RCC 7860 (cell line): ENCODE results near the gene ARFGAP2.

Experiments
- DNase-seq: peaks from one replicate; pipeline ENCODE4 v3.0.0-alpha.2; 2015; ENCODE audit warnings: low spot score
- FAIRE-seq: peaks from 2 replicates; lab custom pipeline; 2012; peaks lifted over from hg19 to GRCh38; lab: Jason Lieb, UNC

ARFGAP2 gene

DNA sequence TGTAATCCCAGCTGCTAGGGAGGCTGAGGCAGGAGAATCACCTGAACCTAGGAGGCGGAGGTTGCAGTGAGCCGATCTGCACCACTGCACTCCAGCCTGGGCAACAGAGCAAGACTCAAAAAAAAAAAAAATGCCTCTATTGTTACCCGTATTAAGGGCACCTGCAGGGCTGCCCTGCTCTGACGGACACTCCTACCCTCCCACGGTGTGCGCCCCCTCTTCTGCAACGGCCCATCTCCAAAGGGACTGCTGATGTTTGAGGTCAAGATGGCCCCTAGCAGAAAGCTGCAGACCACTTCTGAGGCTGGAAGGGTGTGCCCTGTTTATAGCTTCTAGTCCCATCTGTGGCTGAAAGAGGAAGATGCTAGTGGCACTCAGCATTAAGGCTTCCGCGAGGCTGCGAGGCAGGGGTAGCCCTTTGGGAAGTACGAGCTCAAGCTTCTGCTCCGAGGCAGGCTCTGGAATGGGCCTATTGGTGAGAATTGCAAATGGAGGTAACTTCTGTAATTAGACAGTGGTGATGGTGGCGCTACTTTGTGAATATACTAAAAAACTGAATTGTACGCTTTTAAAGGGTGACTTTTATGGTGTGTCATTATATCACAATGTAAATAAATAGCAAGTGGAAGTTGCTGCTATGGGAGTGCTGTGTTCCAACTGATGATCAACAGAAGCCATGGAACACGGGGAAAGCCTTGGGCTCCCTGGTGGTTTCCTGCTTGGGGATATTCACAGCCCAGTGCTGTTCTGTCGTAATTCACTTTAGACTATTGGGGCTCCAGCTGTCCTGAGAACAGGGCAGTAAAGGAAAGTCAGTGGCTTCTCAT is 24.3 kb downstream of the ARFGAP2 start:
- FAIRE-seq, result no peak
- DNase-seq, result no peak

DNA sequence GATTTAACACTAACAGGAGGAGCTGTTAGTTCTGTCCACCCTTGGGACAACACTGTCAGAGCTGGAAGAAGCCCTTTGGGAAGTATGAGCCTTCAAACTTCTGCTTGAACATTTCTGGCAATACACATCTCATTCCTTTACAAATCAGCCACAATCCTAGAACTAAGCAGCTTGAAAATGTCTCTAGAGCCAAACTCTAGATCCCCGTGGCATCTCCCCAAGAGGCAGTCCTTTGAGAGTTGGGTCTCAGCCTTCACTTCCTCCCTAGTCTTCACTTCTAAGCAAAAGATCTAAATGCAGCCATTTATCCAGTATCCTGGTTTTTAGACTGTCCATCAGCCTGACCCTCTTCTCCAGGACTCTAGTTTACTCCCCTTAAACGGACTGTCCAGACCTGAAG is 26.9 kb downstream of the ARFGAP2 start:
- FAIRE-seq (no peak), DNase-seq (no peak)

DNA sequence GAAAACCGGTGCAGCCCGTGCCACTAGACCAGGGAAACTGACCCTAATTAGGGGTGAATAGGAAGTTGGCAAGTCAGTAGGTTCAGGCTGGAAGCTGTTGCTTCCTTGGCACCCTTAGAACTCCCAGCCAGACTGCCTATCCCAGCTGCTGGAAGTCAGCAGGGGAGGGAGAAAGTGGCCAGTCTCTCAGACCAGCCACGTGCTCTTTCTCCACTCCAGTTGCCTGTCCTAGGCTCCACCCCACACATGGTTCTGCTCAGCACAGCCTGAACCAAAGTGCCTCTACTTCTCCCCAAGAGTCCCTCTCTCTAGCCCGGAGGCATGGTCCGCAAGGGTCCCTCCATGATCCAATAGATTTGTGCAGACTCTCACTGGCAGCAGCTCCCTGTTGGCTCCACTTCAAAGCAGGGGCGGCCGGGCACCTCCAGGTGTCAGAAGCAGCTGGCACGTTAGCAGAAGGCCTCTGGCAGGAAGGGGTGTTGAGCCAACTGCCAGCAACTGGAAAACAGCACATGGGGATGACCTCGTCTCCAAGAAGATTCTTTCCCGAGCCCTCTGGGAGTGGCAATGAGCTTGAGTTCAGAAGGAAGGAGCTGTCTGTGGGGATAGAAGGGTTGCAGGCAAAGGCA is 27.7 kb downstream of the ARFGAP2 start:
- FAIRE-seq (no peak), DNase-seq (no peak)

DNA sequence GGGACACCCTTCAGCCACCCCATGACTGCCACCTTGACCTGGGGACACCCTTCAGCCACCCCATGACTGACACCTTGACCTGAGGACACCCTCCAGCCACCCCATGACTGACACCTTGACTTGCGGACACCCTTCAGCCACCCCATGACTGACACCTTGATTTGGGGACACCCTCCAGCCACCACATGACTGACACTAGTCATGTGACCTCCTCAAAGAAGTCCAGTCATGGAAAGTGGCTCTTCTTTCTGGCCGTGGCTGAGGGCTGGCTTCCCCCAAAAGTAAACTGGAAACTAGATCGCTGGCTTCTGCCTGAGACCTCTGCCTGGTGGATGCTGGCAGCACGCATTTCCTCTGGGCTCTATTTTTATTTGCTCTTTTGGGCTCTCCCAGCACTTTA is 28.4 kb downstream of the ARFGAP2 start:
- DNase-seq (no peak), FAIRE-seq (no peak)

DNA sequence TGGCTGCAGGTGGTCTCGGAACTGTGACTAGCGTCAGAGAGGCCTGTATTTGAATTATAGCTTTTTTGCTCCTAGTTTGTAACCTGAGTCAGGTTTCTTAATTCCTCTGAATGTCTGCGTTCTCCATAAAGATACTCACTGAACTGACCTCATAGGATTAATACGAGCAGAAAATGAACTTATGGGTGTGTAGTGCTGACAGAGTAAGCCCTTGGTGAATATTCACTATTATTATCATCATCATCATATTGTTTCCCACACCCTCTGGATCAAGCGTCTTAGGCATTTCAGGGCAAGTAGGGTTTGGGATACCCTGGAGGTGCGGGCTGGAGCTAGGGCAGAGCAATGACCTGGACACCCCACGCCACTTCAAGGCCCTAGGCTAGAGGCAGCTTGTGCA is 29.0 kb downstream of the ARFGAP2 start:
- DNase-seq (no peak), FAIRE-seq (no peak)

DNA sequence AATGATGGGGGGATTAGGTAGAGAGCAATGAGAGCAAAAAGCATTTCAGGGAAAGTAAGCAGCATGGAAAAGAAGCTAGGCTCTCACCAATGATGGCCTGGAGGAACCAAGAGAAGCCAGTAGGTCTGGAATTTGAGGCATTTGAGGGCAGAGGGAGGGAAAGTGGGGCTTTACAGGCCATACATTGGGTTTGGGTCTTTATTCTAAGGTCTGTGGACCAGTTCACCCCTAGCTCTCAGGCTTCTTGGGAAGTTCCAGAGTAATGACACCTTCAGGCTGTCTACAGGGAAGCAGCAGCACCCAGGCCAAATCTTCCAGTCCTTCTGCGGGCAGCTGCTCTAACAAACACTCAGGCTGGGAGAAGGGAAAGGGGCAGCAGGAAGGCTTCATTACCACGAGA is 29.4 kb downstream of the ARFGAP2 start:
- FAIRE-seq, result no peak

DNA sequence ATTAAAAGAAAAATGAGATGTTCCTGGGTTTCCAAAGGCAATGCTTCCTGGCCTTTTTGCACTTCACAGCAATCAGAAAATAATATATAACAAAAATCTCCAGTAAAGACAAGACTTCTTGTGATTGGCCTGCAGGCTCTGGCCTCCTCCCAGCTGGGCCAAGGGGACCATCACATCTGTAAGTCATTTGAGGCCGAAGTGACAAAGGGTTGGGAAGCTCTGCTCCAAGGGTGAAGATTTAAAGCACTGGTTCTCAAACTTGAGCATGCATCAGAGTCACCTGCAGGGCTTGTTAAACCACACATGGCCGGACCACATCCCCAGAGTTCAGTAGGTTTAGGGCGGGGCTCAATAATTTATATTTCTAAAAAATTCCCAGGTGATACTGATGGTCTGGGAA is 32.1 kb downstream of the ARFGAP2 start:
- DNase-seq (no peak), FAIRE-seq (no peak)

More for the DNA sequence above, 29.4 kb downstream of the ARFGAP2 start:
- no peak for DNase-seq

DNA sequence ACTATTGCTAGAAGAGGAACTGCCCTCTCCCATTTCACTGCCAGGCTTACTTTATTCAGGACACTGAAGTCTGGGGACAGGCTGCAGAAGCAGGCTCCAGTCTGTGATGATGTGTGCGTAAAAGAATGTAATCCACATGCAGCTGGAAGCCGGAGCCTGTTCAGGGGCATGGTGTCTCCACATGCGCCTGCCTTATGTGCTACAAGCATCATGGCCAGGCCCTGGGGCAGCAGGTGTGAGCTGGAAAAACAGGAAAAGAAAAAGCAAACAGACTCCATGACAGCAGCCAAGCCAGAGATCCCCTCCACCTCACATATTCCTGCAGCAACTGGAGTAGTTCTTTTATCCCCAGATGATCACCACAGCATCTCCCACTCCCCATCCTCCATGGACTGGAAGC is 33.4 kb downstream of the ARFGAP2 start:
- FAIRE-seq (no peak), DNase-seq (no peak)

DNA sequence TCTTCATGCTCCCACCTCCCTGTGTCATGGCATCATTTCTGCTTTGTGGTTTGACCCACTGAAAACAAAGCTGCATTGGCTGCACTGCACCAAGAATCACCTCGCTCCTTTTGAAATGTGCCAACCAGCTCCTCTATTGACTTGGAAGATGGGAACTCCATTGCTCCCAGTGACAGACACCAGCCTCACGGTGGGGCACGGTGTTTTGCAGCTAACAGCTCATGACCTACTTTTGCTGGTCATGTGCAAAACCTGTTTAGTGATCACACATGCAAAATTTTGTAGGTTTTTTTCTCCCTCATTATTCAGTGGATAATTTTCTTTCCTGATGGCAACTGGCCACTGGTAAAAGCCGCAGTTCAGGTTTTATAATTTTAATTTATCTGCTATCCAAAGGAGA is 36.8 kb downstream of the ARFGAP2 start:
- FAIRE-seq, result no peak
- DNase-seq, result no peak

DNA sequence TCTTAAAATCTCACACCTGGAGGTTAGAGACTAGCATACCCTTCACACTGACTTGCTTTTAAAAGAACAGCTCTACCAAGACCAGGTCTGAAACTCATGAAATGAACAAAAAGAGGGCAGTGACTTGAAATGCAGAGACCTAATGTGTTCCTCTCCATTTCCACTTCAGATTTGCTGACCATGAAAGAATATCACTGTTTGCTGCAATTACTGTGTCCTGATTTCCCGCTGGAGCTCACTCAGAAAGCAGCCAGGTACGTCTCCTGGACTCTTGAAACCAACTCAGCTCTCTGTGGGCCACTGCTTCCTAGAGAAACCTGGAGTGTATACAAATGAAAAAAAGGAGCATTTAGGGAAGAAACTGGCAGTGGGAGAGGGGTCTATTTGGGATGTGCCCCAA is 39.2 kb downstream of the ARFGAP2 start:
- FAIRE-seq (no peak), DNase-seq (no peak)

DNA sequence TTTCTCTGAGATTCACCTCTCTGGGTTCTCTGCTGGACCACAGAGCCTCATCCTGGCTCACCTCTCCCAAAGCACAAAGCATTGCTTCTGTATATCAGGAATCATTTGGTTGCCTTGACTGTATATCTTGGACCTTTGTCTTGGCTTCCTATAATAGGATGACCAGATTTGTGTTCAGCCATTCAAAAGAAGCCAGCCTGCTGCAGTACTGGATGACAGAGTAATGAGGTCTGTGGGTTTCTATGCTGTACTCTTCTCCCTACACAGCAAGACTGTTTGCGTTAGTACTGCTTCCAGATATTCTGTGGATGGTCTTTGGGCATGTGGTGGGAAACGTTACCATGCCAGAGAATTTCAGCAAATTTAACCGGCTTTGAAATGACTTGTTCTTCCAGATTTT is 39.8 kb downstream of the ARFGAP2 start:
- FAIRE-seq (no peak), DNase-seq (no peak)

DNA sequence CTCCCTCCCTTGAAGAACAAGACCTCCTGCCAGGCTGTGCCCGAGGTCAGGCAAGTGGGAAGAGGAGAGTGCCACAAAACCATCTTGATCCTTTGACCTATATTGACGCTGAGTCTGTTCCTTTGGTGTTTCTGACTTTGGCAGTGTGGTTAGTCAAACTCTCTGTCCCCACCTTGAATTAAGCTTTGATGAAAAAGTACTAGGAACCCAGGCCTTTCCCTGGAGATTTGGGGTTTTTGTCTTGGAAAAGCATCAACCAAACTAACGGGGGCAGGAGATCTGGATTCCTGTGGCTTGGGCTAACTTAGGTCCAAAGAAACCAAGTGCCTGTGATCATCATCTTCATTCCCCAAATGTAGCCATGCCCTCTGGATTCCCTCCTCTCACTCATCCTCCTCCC is 40.4 kb downstream of the ARFGAP2 start:
- no peak for DNase-seq
- no peak for FAIRE-seq

DNA sequence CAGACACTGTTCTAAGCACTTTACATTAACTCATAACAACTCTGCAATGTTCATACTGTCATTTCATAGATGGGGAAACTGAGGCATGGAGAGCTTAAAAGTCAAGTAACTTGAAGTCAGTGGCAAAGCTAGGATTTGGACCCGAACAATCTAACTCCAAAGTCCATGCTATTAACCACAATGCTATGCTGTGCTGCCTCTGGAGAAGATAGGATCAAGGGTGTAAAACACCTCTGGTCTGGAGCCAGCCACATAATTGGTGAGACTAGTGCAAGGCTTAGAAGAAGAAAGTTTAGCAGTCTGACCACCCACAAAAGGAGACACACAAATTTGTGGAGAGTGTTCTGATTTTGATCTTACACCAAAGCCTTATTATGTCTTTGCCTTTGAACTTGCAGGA is 43.7 kb downstream of the ARFGAP2 start:
- no peak for FAIRE-seq
- DNase-seq, result no peak

DNA sequence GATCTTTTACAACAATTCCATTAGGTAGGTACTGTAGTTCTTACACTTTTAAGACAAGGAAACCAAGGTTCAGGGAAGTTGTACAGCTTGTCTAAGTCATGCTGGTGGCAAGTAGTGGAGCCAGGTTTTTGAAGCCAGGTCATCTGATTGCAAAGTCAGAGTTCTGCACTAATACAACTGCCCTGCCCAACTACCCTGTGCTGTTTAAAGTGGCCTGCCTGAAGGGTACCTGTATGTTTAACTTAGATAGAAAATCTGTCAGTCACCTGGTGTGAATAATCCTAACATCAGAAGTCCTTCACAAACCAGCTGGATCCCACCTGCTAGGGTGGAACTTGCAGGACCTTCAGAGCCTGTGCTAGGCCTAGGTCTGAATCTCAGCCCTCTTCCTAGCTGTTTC is 44.2 kb downstream of the ARFGAP2 start:
- FAIRE-seq (no peak), DNase-seq (no peak)

DNA sequence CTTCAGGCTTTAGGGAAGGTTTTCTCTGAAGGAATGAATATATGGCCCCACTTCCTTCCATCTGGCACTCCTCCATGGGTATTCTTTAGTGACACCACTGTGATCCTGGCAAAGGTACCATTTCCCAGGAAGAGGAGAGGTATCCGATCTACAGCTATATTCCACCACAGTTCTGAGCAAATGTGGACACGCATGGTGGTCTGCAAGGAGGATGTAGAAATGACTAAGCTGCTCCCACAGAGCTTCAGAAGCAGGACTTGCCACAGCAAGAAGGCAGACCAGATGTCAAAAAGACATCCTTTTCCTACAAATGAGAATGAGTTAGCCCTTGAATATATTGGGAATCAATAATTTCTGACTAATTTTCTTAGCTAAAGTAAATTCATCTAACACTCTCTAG is 45.5 kb downstream of the ARFGAP2 start:
- FAIRE-seq (no peak), DNase-seq (no peak)

DNA sequence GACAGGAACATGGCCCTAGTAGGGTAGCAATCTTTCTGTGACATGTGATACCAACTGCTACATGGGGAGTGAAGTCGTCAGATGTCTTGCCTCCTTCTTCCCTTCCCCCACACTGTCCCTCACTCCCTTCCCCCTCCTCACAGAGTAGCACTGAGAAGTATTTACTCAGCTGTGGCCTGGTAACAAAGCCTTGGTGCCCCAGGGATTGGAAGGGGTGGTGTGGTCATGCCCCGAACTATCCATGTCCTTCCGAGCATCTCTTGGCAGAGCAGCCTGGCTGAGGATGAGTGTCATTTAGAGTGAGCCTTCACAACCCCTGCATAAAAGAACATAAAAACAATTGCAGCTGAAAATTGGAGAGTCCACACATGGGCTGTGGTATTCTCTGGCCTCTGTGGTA is 46.1 kb downstream of the ARFGAP2 start:
- DNase-seq, result no peak
- no peak for FAIRE-seq

DNA sequence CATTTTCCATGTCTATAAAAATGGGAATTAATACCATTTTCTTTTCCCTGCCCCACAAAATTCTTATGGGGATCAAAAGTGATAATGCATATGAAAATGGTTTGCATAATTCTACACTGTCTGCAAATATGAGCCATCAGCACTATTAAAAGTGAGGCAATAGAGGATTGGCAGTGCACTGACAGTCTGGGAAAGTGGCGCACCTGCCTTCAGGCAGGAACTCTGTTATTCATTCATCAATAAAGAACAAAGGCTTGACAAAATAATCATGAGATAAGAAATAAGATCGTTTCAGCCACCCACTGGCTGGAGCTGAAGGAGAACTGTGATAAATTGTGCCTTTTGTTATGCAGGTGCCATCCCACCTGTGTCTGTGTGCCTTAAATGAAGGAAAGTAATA is 49.5 kb downstream of the ARFGAP2 start:
- no peak for FAIRE-seq
- no peak for DNase-seq

DNA sequence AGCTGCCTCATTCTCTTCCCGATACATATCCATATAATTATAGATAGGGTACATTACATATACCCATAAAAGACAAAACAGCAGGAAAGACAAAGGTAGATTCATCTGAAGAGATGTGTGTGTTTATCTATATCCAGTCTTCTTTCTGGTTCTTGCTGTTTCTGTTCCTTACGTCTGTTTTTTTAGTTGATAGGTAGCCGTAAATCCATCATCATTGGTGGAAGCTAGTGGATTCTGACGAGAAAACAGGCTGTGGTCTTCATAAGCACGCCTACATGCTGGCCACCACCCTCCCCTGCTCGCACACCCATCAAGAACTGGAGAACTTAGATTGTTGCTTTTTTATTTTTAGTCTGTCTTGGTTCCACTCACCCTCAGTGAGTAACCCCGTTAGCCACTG is 51.6 kb downstream of the ARFGAP2 start:
- DNase-seq, result no peak
- FAIRE-seq, result no peak

DNA sequence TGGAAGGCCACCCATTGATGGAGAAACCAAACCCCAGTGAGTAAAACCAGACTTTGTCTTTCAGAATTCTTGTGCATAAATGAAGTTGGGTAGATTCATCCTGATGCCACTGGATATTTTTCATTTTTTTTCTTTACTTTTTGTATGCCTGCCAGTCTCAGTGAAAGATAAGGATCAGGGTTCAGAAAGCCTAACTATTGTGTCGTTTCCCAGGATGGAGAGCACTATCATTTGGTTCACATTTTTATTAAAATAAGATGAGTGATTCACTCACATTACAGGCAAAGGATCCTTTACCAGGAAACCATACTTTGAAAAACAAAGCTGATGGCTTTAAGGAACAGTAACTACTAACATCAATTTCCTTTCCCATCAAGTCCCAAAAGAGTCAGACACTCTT is 52.0 kb downstream of the ARFGAP2 start:
- FAIRE-seq (no peak), DNase-seq (no peak)

DNA sequence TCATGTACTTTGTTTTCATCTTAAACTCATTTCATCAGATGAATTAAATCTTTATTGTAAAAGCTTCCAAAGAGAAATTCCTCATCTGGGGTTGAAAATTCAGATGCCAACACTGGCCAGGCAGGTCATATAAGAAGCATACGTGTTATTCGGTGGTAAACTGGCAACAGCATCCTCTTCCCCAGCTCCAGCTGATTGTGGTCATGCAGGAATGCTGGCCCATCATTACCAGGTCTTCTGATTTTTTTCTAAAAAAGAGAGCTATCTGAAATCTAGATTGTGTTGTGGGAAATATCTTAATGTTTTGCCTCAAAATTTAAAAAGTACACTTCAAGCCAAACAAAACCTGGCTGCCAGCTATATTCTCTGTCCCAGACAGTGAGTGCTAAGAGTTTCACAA is 53.6 kb downstream of the ARFGAP2 start:
- no peak for DNase-seq

DNA sequence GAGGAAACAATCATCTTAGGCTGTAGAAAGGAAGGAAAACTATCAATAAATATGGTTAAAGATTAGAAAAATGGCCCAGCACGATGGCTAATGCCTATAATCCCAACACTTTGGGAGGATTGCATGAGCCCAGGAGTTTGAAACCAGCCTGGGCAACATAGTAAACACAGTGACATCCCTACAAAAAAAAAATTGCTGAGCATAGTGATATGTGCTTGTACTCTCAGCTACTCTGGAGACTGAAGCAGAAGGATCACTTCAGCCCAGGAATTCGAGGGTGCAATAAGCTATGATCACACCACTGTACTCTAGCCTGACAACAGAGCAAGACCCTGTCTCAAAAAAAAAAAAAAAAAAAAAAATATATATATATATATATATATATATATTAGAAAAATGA is 54.9 kb downstream of the ARFGAP2 start:
- DNase-seq (no peak), FAIRE-seq (no peak)

More for the DNA sequence above, 53.6 kb downstream of the ARFGAP2 start:
- no peak for FAIRE-seq

DNA sequence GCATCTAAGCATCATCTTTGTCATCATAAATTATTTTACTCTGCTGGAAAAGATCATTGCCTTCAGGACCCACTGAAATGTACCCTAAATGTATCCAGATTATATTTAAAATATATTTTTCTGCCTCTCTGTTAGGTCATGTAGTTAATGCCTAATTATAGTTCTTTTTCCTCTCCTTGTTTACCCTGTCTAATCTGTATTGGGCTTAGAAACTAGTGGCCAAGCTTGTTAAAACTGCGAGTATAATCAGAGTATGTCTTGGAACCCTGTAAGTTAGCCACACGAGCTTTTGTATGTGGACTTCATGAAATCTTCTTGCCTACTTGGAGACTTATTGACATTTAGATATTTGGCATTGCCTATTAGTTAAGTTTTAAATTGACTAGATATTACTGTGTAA is 55.6 kb downstream of the ARFGAP2 start:
- DNase-seq (no peak), FAIRE-seq (no peak)
